ENCODE results near the gene RGS16. TPM values are rescaled to one million over a fixed set of nuclear protein-coding genes. Genes with fewer than 3 reads are reported as not detected.

The RGS16 gene
- total RNA-seq, 1 donor, result 2.3 TPM

GRCh38 chr1:182611326-182611725 lies 7.1 kb upstream of the RGS16 start:
- H3K4me3 ChIP-seq (ENCODE audit: low read depth, low read length), result no peak overlapping the region
- no peak for DNase-seq (ENCODE audit: low read depth)
- TF ChIP-seq CTCF (IDR thresholded peaks at IDR 0.05; ENCODE audit: insufficient read depth, low read length), result no peak

- no peak for DNase-seq (ENCODE audit: low read depth)
- no peak overlapping the region for H3K4me3 ChIP-seq (ENCODE audit: low read depth, low read length)
- no peak for TF ChIP-seq CTCF (IDR thresholded peaks at IDR 0.05; ENCODE audit: insufficient read depth, low read length)
Measured at GRCh38 chr1:182610606-182611194, 6.5 kb upstream of the RGS16 start.

- H3K4me3 ChIP-seq (ENCODE audit: low read depth, low read length), result no peak overlapping the region
- DNase-seq (ENCODE audit: low read depth), result peak; percentile 39
Measured at GRCh38 chr1:182608845-182609610, 4.8 kb upstream of the RGS16 start.

GRCh38 chr1:182608236-182608635 lies 4.0 kb upstream of the RGS16 start:
- no peak for TF ChIP-seq CTCF (IDR thresholded peaks at IDR 0.05; ENCODE audit: insufficient read depth, low read length)
- no peak for DNase-seq (ENCODE audit: low read depth)
- H3K4me3 ChIP-seq (ENCODE audit: low read depth, low read length), result no peak overlapping the region

More at GRCh38 chr1:182608845-182609610, 4.8 kb upstream of the RGS16 start:
- no peak for TF ChIP-seq CTCF (IDR thresholded peaks at IDR 0.05; ENCODE audit: insufficient read depth, low read length)

- no peak for DNase-seq (ENCODE audit: low read depth)
- H3K4me3 ChIP-seq (ENCODE audit: low read depth, low read length), result no peak overlapping the region
- no peak for TF ChIP-seq CTCF (IDR thresholded peaks at IDR 0.05; ENCODE audit: insufficient read depth, low read length)
Measured at GRCh38 chr1:182607566-182607965, 3.4 kb upstream of the RGS16 start.

GRCh38 chr1:182603646-182604174 lies 479 bp downstream of the RGS16 start:
- TF ChIP-seq CTCF (IDR thresholded peaks at IDR 0.05; ENCODE audit: insufficient read depth, low read length), result no peak
- DNase-seq (ENCODE audit: low read depth), result no peak
- H3K4me3 ChIP-seq (ENCODE audit: low read depth, low read length), result peak overlapping the region; percentile 79
